ENCODE results near the gene MINDY4. TPM values are rescaled to one million over a fixed set of nuclear protein-coding genes. Genes with fewer than 3 reads are reported as not detected.

The MINDY4 gene
- total and polyA plus RNA-seq, 2 donors (not counting 1 experiment from before 2014, with no cell fraction given), result 6.1 to 6.3 TPM

DNA sequence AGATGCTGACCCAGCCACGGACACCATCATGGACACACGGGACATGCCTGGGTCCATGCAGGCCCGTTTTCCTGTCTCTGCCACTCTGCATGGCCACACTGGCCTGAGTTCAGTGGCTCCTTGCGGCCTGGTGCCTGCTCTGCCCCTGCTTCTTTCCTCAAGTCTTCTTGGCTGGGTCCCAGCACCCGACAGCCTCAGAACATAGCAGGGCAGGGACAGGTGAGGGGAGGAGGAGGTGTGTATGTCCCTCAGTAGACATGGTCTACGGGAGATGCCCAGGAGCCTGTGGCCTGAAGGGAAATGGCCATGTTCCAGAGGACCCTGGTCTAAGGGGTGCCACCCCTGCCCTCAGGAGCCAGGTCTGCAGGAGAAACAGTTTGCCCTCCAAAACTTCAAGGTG lies 138.2 kb downstream of the MINDY4 start:
- no peaks in the 10 kb centered on the region for H3K79me2 ChIP-seq (ENCODE audit: control insufficient read depth, insufficient read depth, low read length)
- no peak overlapping the region for H3K4me3 ChIP-seq (replicated peaks in 1 of 4; ENCODE audit: control extremely low read depth in 1 of 4, insufficient read depth in 1 of 4, low read depth in 3 of 4, low read length in 4 of 4)
- H2AFZ ChIP-seq (ENCODE audit: low read length), result no peak overlapping the region
- H3K9me3 ChIP-seq (ENCODE audit: control insufficient read depth, insufficient read depth, low read depth, low read length), result no peaks in the 10 kb centered on the region
- no peaks in the 10 kb centered on the region for H4K20me1 ChIP-seq (ENCODE audit: control insufficient read depth, extremely low read depth, insufficient read depth, low read length)
- no peak overlapping the region for H3K9ac ChIP-seq (ENCODE audit: insufficient read depth, low read length)
- peaks cover 16% of the 10 kb centered on the region for H3K4me1 ChIP-seq (ENCODE audit: control insufficient read depth, extremely low read depth, insufficient read depth, low read length)
- DNase-seq (ENCODE audit: low read depth in 2 of 2), result no peak
- H3K27me3 ChIP-seq (ENCODE audit: control insufficient read depth, insufficient read depth, low read length), result no peaks in the 10 kb centered on the region
- no peak overlapping the region for H3K4me2 ChIP-seq (ENCODE audit: extremely low read depth, insufficient read depth, low read length)
- no peaks in the 10 kb centered on the region for H3K36me3 ChIP-seq (ENCODE audit: control insufficient read depth, insufficient read depth, low read length)
- no peak overlapping the region for H3K27ac ChIP-seq (ENCODE audit: insufficient read depth, low read length)
- TF ChIP-seq, protein P1, sequence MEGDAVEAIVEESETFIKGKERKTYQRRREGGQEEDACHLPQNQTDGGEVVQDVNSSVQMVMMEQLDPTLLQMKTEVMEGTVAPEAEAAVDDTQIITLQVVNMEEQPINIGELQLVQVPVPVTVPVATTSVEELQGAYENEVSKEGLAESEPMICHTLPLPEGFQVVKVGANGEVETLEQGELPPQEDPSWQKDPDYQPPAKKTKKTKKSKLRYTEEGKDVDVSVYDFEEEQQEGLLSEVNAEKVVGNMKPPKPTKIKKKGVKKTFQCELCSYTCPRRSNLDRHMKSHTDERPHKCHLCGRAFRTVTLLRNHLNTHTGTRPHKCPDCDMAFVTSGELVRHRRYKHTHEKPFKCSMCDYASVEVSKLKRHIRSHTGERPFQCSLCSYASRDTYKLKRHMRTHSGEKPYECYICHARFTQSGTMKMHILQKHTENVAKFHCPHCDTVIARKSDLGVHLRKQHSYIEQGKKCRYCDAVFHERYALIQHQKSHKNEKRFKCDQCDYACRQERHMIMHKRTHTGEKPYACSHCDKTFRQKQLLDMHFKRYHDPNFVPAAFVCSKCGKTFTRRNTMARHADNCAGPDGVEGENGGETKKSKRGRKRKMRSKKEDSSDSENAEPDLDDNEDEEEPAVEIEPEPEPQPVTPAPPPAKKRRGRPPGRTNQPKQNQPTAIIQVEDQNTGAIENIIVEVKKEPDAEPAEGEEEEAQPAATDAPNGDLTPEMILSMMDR (conservative IDR thresholded peaks at IDR 0.05 in 1 of 2, IDR thresholded peaks at IDR 0.05 in 1 of 2; ENCODE audit: low read depth in 1 of 2, low read length in 2 of 2), result no peak
- no peak for TF ChIP-seq EZH2 (IDR thresholded peaks at IDR 0.05; ENCODE audit: low read length, missing control alignments)

GRCh38 chr7:30910411-30911073 lies 139.3 kb downstream of the MINDY4 start:
- H3K4me3 ChIP-seq (replicated peaks in 1 of 4; ENCODE audit: control extremely low read depth in 1 of 4, insufficient read depth in 1 of 4, low read depth in 3 of 4, low read length in 4 of 4), result no peak overlapping the region
- no peaks in the 10 kb centered on the region for H3K79me2 ChIP-seq (ENCODE audit: control insufficient read depth, insufficient read depth, low read length)
- no peak overlapping the region for H3K4me2 ChIP-seq (ENCODE audit: extremely low read depth, insufficient read depth, low read length)
- H3K9me3 ChIP-seq (ENCODE audit: control insufficient read depth, insufficient read depth, low read depth, low read length), result no peaks in the 10 kb centered on the region
- peaks cover 26% of the 10 kb centered on the region for H3K4me1 ChIP-seq (ENCODE audit: control insufficient read depth, extremely low read depth, insufficient read depth, low read length)
- H3K27me3 ChIP-seq (ENCODE audit: control insufficient read depth, insufficient read depth, low read length), result no peaks in the 10 kb centered on the region
- H3K27ac ChIP-seq (ENCODE audit: insufficient read depth, low read length), result no peak overlapping the region
- H4K20me1 ChIP-seq (ENCODE audit: control insufficient read depth, extremely low read depth, insufficient read depth, low read length), result no peaks in the 10 kb centered on the region
- H3K36me3 ChIP-seq (ENCODE audit: control insufficient read depth, insufficient read depth, low read length), result no peaks in the 10 kb centered on the region
- H3K9ac ChIP-seq (ENCODE audit: insufficient read depth, low read length), result no peak overlapping the region
- TF ChIP-seq, protein P1 (conservative IDR thresholded peaks at IDR 0.05 in 1 of 2, IDR thresholded peaks at IDR 0.05 in 1 of 2; ENCODE audit: low read depth in 1 of 2, low read length in 2 of 2), result no peak
- TF ChIP-seq EZH2 (IDR thresholded peaks at IDR 0.05; ENCODE audit: low read length, missing control alignments), result no peak
- no peak for DNase-seq (ENCODE audit: low read depth in 2 of 2)
- no peak overlapping the region for H2AFZ ChIP-seq (ENCODE audit: low read length)

- DNase-seq (ENCODE audit: low read depth in 2 of 2), result no peak
- H3K27me3 ChIP-seq (ENCODE audit: control insufficient read depth, insufficient read depth, low read length), result no peaks in the 10 kb centered on the region
- H3K27ac ChIP-seq (ENCODE audit: insufficient read depth, low read length), result no peak overlapping the region
- no peak overlapping the region for H3K4me3 ChIP-seq (replicated peaks in 1 of 4; ENCODE audit: control extremely low read depth in 1 of 4, insufficient read depth in 1 of 4, low read depth in 3 of 4, low read length in 4 of 4)
- H2AFZ ChIP-seq (ENCODE audit: low read length), result no peak overlapping the region
- H4K20me1 ChIP-seq (ENCODE audit: control insufficient read depth, extremely low read depth, insufficient read depth, low read length), result no peaks in the 10 kb centered on the region
- H3K4me2 ChIP-seq (ENCODE audit: extremely low read depth, insufficient read depth, low read length), result no peak overlapping the region
- H3K79me2 ChIP-seq (ENCODE audit: control insufficient read depth, insufficient read depth, low read length), result no peaks in the 10 kb centered on the region
- H3K4me1 ChIP-seq (ENCODE audit: control insufficient read depth, extremely low read depth, insufficient read depth, low read length), result peaks cover 24% of the 10 kb centered on the region
- H3K9me3 ChIP-seq (ENCODE audit: control insufficient read depth, insufficient read depth, low read depth, low read length), result no peaks in the 10 kb centered on the region
- TF ChIP-seq, protein P1 (conservative IDR thresholded peaks at IDR 0.05 in 1 of 2, IDR thresholded peaks at IDR 0.05 in 1 of 2; ENCODE audit: low read depth in 1 of 2, low read length in 2 of 2), result no peak
- no peak for TF ChIP-seq EZH2 (IDR thresholded peaks at IDR 0.05; ENCODE audit: low read length, missing control alignments)
- H3K9ac ChIP-seq (ENCODE audit: insufficient read depth, low read length), result no peak overlapping the region
- H3K36me3 ChIP-seq (ENCODE audit: control insufficient read depth, insufficient read depth, low read length), result no peaks in the 10 kb centered on the region
Observed at GRCh38 chr7:30911133-30911532, 139.9 kb downstream of the MINDY4 start.
